SK-N-SH (cell line): Measurements from ENCODE around the gene CACNA2D1. TPM values are rescaled to one million over a fixed set of nuclear protein-coding genes. Genes with fewer than 3 reads are reported as not detected.

Source experiments
- CTCF ChIA-PET: fragments of 300-600, 350-600 bp; formaldehyde crosslinking; extraction: SDS; loops from one replicate; lab custom pipeline; 2021; lab: Yijun Ruan, JAX
- POLR2A ChIA-PET: fragments of 350-600 bp; sonication (Branson Sonifier 250); formaldehyde crosslinking; extraction: SDS; loops from one replicate; lab custom pipeline; 2020; ENCODE audit warnings: antibody characterized with exemption, inconsistent platforms; lab: Yijun Ruan, JAX
- DNase-seq: peaks from one replicate; pipeline ENCODE4 v3.0.0; 2012
- H2AFZ ChIP-seq: fragments of 200-600 bp; sonication (generic); 2 replicates; pipeline ENCODE4 v1.8.1; 2016; ENCODE audit warnings: antibody characterized with exemption, mild to moderate bottlenecking, low read depth
- H3F3A ChIP-seq: fragments of 200-600 bp; sonication (generic); replicated peaks from 2 replicates; pipeline ENCODE3; 2016; ENCODE audit warnings: antibody characterized with exemption, mild to moderate bottlenecking; ENCODE audit not compliant: insufficient read depth
- H3K27ac ChIP-seq, 2 experiments: fragments of 200-500 bp in 1 of 2; fragments of 200-600 bp in 1 of 2; sonication (Bioruptor generic) in 1 of 2; sonication (generic), shearing (Covaris generic) in 1 of 2; 2 replicates each; pipeline versions ENCODE4 v1.5.1 to v1.6.1; 2014 to 2016; ENCODE audit warnings: low read depth in 2 of 2, inconsistent platforms in 1 of 2, low read length in 1 of 2, mild to moderate bottlenecking in 1 of 2, mixed read lengths in 1 of 2
- H3K27me3 ChIP-seq: fragments of 200-600 bp; sonication (generic), shearing (Covaris generic); 2 replicates; pipeline ENCODE4 v1.6.1; 2016; ENCODE audit warnings: mixed run types; ENCODE audit not compliant: insufficient read depth
- H3K36me3 ChIP-seq, 2 experiments: fragments of 200-500 bp in 1 of 2; fragments of 200-600 bp in 1 of 2; sonication (Bioruptor generic) in 1 of 2; sonication (generic) in 1 of 2; replicated peaks in 1 of 2; 2 replicates each; pipeline versions ENCODE3 to v1.5.1; 2014 to 2016; ENCODE audit warnings: low read length in 1 of 2, mild to moderate bottlenecking in 1 of 2; ENCODE audit not compliant: insufficient read depth in 2 of 2, control insufficient read depth in 1 of 2
- H3K4me1 ChIP-seq, 2 experiments: fragments of 200-500 bp in 1 of 2; fragments of 200-600 bp in 1 of 2; sonication (Bioruptor generic) in 1 of 2; sonication (generic), shearing (Covaris generic) in 1 of 2; 2 replicates each; pipeline versions ENCODE4 v1.5.1 to v1.6.1; 2014 to 2016; ENCODE audit warnings: low read depth in 1 of 2, low read length in 1 of 2, mixed run types in 1 of 2; ENCODE audit not compliant: insufficient read depth in 2 of 2, control insufficient read depth in 1 of 2
- H3K4me2 ChIP-seq: fragments of 200-600 bp; sonication (generic), shearing (Covaris generic); 2 replicates; pipeline ENCODE4 v1.6.1; 2017; ENCODE audit warnings: mixed run types
- H3K4me3 ChIP-seq, 2 experiments: fragments of 200-500 bp in 1 of 2; fragments of 200-600 bp in 1 of 2; sonication (Bioruptor generic) in 1 of 2; sonication (generic), shearing (Covaris generic) in 1 of 2; 2 replicates each; pipeline versions ENCODE4 v1.5.1 to v1.8.1; 2014 to 2016; ENCODE audit warnings: low read depth in 2 of 2, inconsistent platforms in 1 of 2, low read length in 1 of 2, mild to moderate bottlenecking in 1 of 2, mixed read lengths in 1 of 2, moderate library complexity in 1 of 2
- H3K79me2 ChIP-seq: fragments of 200-600 bp; sonication (generic); 2 replicates; pipeline ENCODE4 v1.8.1; 2017; ENCODE audit warnings: mild to moderate bottlenecking; ENCODE audit not compliant: insufficient read depth
- H3K9ac ChIP-seq: fragments of 200-600 bp; sonication (generic); 2 replicates; pipeline ENCODE4 v1.6.1; 2017; ENCODE audit warnings: mixed run types
- H3K9me2 ChIP-seq: fragments of 200-600 bp; sonication (generic); 2 replicates; pipeline ENCODE4 v1.6.1; 2017; ENCODE audit warnings: mixed run types
- H3K9me3 ChIP-seq: fragments of 200-600 bp; sonication (generic); 2 replicates; pipeline ENCODE4 v1.6.1; 2017; ENCODE audit warnings: mixed run types, mild to moderate bottlenecking, moderate library complexity
- H4K20me1 ChIP-seq: fragments of 200-600 bp; sonication (generic); 2 replicates; pipeline ENCODE4 v1.6.1; 2017; ENCODE audit warnings: mild to moderate bottlenecking, mixed run types; ENCODE audit not compliant: insufficient read depth
- CHD2 ChIP-seq: fragments of 150-350 bp; IDR thresholded peaks from 2 replicates; pipeline ENCODE4 v1.6.1; 2018; ENCODE audit warnings: low read length; ENCODE audit not compliant: partially characterized antibody
- CTCF ChIP-seq: fragments of 200-600 bp; sonication (generic); IDR thresholded peaks from 2 replicates; pipeline ENCODE4 v1.6.1; 2017; ENCODE audit warnings: antibody characterized with exemption, mild to moderate bottlenecking, moderate library complexity
- ELF1 ChIP-seq: IDR thresholded peaks from 2 replicates; pipeline ENCODE4 v1.4.0; 2012
- EP300 ChIP-seq, 2 experiments: IDR thresholded peaks; 2 replicates each; pipeline versions ENCODE4 v1.4.0 to v1.6.1; 2012; ENCODE audit warnings: borderline replicate concordance in 1 of 2, low read depth in 1 of 2, low read length in 1 of 2
- EZH2phosphoT487 ChIP-seq: fragments of 200-600 bp; sonication (generic); IDR thresholded peaks from 2 replicates; pipeline ENCODE4 v1.6.1; 2017; ENCODE audit warnings: low read depth, mixed run types, mild to moderate bottlenecking, antibody characterized with exemption, moderate library complexity, borderline replicate concordance
- FOSL2 ChIP-seq: IDR thresholded peaks from 2 replicates; pipeline ENCODE4 v1.4.0; 2012; ENCODE audit warnings: low read depth, mild to moderate bottlenecking, moderate library complexity, borderline replicate concordance
- FOXM1 ChIP-seq: IDR thresholded peaks from 2 replicates; pipeline ENCODE4 v1.4.0; 2012; ENCODE audit warnings: low read depth, mild to moderate bottlenecking
- GABPA ChIP-seq: IDR thresholded peaks from 2 replicates; pipeline ENCODE4 v1.4.0; 2012; ENCODE audit warnings: low read depth, mild to moderate bottlenecking
- GATA2 ChIP-seq: sonication (generic); formaldehyde crosslinking; IDR thresholded peaks from 2 replicates; pipeline ENCODE4 v1.5.0; 2020; ENCODE audit warnings: mild to moderate bottlenecking, missing genetic modification reagents
- IRF3 ChIP-seq: fragments of 150-350 bp; IDR thresholded peaks from 2 replicates; pipeline ENCODE4 v1.6.1; 2016; ENCODE audit warnings: mild to moderate bottlenecking, low read depth, low read length
- JUND ChIP-seq: IDR thresholded peaks from 2 replicates; pipeline ENCODE4 v1.4.0; 2012
- MAX ChIP-seq: IDR thresholded peaks from 2 replicates; pipeline ENCODE4 v1.4.0; 2012; ENCODE audit warnings: low read depth
- MEF2A ChIP-seq: IDR thresholded peaks from 2 replicates; pipeline ENCODE4 v1.4.0; 2012; ENCODE audit warnings: low read depth, borderline replicate concordance
- MXI1 ChIP-seq: IDR thresholded peaks from 2 replicates; pipeline ENCODE4 v1.6.1; 2012; ENCODE audit warnings: mild to moderate bottlenecking, low read depth, low read length, improper control_type of control experiment
- NRF1 ChIP-seq: IDR thresholded peaks from 2 replicates; pipeline ENCODE4 v1.6.1; 2012; ENCODE audit warnings: low read depth, mild to moderate bottlenecking, low read length
- PBX3 ChIP-seq: IDR thresholded peaks from 2 replicates; pipeline ENCODE4; 2012
- RAD21 ChIP-seq: IDR thresholded peaks from 2 replicates; pipeline ENCODE4 v1.6.1; 2012; ENCODE audit warnings: mild to moderate bottlenecking, low read length
- RCOR1 ChIP-seq: fragments of 150-350 bp; IDR thresholded peaks from 2 replicates; pipeline ENCODE4 v1.6.1; 2017; ENCODE audit warnings: antibody characterized with exemption, low read length
- REST ChIP-seq: IDR thresholded peaks from 2 replicates; pipeline ENCODE4 v1.6.1; 2012; ENCODE audit warnings: mild to moderate bottlenecking, low read depth, low read length, moderate library complexity
- RFX5 ChIP-seq: IDR thresholded peaks from 2 replicates; pipeline ENCODE4 v1.6.1; 2012; ENCODE audit warnings: mild to moderate bottlenecking, improper control_type of control experiment, low read length
- RXRA ChIP-seq: IDR thresholded peaks from 2 replicates; pipeline ENCODE4 v1.4.0; 2012; ENCODE audit warnings: low read depth, mild to moderate bottlenecking, borderline replicate concordance
- SMC3 ChIP-seq: IDR thresholded peaks from 2 replicates; pipeline ENCODE4 v1.6.1; 2012; ENCODE audit warnings: low read depth, low read length, improper control_type of control experiment
- TCF12 ChIP-seq: IDR thresholded peaks from 2 replicates; pipeline ENCODE4 v1.4.0; 2012
- USF1 ChIP-seq: IDR thresholded peaks from 2 replicates; pipeline ENCODE4 v1.4.0; 2012; ENCODE audit warnings: low read depth, borderline replicate concordance
- USF2 ChIP-seq: fragments of 150-350 bp; IDR thresholded peaks from 2 replicates; pipeline ENCODE4 v1.6.1; 2017; ENCODE audit warnings: antibody characterized with exemption, low read length, low read depth, borderline replicate concordance
- YY1 ChIP-seq: IDR thresholded peaks from 2 replicates; pipeline ENCODE4 v1.4.0; 2012; ENCODE audit warnings: low read depth, mild to moderate bottlenecking
- WGBS: methylation state at CpG from one replicate; pipeline ENCODE4 v1.1.6; 2017; ENCODE audit warnings: low lambda C conversion rate; 5-methylcytosine and 5-hydroxymethylcytosine counted together
- polyA plus RNA-seq, 3 experiments: library from polyadenylated mRNA; depleted of rRNA; stranded (reverse); fragments of >200 nt; gene quantifications; 2 replicates each; pipeline ENCODE4 v1.2.3, GENCODE V29; 2012

CACNA2D1 gene
- polyA plus RNA-seq, 1 of the 3 experiments (the other 2 are of a cell fraction) = 3.4 TPM

GRCh38 chr7:82109288-82109687 is 334.3 kb downstream of the CACNA2D1 start:
- no peak for DNase-seq
- peaks cover 25% of the 10 kb centered on the region for H3F3A ChIP-seq
- 46% methylated on average over 1 of the region's 1 CpG for WGBS
- no peak for TF ChIP-seq USF1
- no peak for TF ChIP-seq USF2
- TF ChIP-seq EZH2phosphoT487 = no peak
- no peak for TF ChIP-seq RXRA
- TF ChIP-seq RAD21 = no peak
- TF ChIP-seq SMC3 = no peak
- TF ChIP-seq NRF1 = no peak
- 0 out of 2 replicates have a peak, but pooled peaks have one; percentile 16 for TF ChIP-seq YY1
- no peak for TF ChIP-seq RFX5
- TF ChIP-seq CHD2 = no peak
- TF ChIP-seq MAX = no peak
- no peak for TF ChIP-seq ELF1
- peak; percentile 11; the same call in 1 of the 2 replicates for TF ChIP-seq TCF12
- TF ChIP-seq RCOR1 = no peak
- TF ChIP-seq EP300 (IDR thresholded peaks at IDR 0.05; ENCODE audit: borderline replicate concordance in 1 of 2, low read depth in 1 of 2, low read length in 1 of 2) = no peak
- TF ChIP-seq MXI1 = no peak
- no peak for TF ChIP-seq REST
- no peak for TF ChIP-seq MEF2A
- peak; percentile 30; the same call in 1 of the 2 replicates for TF ChIP-seq FOSL2
- TF ChIP-seq CTCF = no peak
- no peak for TF ChIP-seq IRF3
- no peak for TF ChIP-seq FOXM1
- TF ChIP-seq PBX3 = peak; percentile 29; the same call in 1 of the 2 replicates
- no peak for TF ChIP-seq GATA2 (CRISPR knock-in tag)
- peak; percentile 44; the same call in 1 of the 2 replicates for TF ChIP-seq JUND
- TF ChIP-seq GABPA = no peak; the same call in 1 of the 2 replicates

More at GRCh38 chr7:82109288-82109687, 334.3 kb downstream of the CACNA2D1 start:
- Histone ChIP-seq H3K4me3 (no peak overlapping the region), H3K9ac (0 out of 2 replicates have a peak overlapping the region, but pooled peaks have one; percentile 12), H3K4me1 (peaks cover 0 to 16% of the 10 kb centered on the region in 2 experiments; a peak in 3 of 4 replicates), H3K9me3 (no peaks in the 10 kb centered on the region), H3K36me3 (peaks cover 0 to 2% of the 10 kb centered on the region in 2 experiments), H3K79me2 (no peaks in the 10 kb centered on the region), H3K27me3 (no peaks in the 10 kb centered on the region), H3K27ac (peak overlapping the region; percentile 28 to 79; a peak in 3 of 4 replicates), H2AFZ (peak overlapping the region; percentile 8; the same call in 1 of the 2 replicates), H4K20me1 (no peaks in the 10 kb centered on the region), H3K9me2 (no peaks in the 10 kb centered on the region), H3K4me2 (peak overlapping the region; percentile 2; the same call in 1 of the 2 replicates)
- ChIA-PET CTCF (no interaction called here), POLR2A (no interaction called here)
